AG04449 (cell line): ENCODE data around the gene LAMA2.

Experiments used
- CTCF ChIA-PET: fragments of 350-600 bp; formaldehyde crosslinking; extraction: SDS; loops from one replicate; lab custom pipeline; 2021; ENCODE audit warnings: antibody characterized with exemption; lab: Yijun Ruan, JAX
- POLR2A ChIA-PET: fragments of 400-600, 350-600 bp; formaldehyde crosslinking; extraction: SDS; loops from one replicate; lab custom pipeline; 2020; ENCODE audit warnings: antibody characterized with exemption, inconsistent platforms; lab: Yijun Ruan, JAX
- DNase-seq: peaks from one replicate; pipeline ENCODE4 v3.0.0-alpha.2; 2010; ENCODE audit warnings: low read depth, low spot score
- H3K4me3 ChIP-seq: 2 replicates; pipeline ENCODE4 v1.5.1; 2011; ENCODE audit warnings: low read depth, mild to moderate bottlenecking, control low read depth, low read length
- TF ChIP-seq, protein P1 (sequence below): IDR thresholded peaks from one replicate; pipeline ENCODE4 v1.5.1; 2011; ENCODE audit warnings: mild to moderate bottlenecking, moderate library complexity, low read length, control low read depth, inconsistent platforms; ENCODE audit not compliant: insufficient read depth; ENCODE audit errors: missing control alignments

LAMA2 gene

DNA sequence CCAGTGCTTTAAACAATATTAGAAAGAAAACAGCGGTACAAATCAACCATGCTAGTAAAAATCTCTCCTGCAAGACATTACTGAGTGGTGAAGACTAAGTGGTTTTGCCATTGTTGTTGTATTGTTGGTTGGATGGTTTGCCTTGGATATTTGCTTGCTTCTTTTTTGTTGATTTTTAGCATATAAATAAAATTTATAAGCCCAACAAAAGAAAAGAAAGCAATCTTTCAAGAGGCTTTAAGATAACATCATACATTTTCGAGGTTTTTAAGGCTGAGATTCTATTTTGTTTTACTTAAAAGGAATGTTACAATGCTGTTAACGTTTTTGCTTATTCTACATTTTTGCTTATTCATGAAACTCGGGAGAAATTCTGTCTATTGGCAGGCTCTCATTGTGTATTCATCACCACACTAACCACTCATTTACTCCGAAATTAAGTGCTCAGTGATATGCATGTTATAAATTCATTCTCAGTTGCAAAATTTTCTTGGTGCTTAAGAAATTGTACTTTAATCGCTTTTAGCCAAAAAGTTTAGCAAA lies 139.1 kb downstream of the LAMA2 start:
- ChIA-PET POLR2A (no interaction called here), CTCF (no interaction called here)
- no peak for DNase-seq
- TF ChIP-seq, protein P1, sequence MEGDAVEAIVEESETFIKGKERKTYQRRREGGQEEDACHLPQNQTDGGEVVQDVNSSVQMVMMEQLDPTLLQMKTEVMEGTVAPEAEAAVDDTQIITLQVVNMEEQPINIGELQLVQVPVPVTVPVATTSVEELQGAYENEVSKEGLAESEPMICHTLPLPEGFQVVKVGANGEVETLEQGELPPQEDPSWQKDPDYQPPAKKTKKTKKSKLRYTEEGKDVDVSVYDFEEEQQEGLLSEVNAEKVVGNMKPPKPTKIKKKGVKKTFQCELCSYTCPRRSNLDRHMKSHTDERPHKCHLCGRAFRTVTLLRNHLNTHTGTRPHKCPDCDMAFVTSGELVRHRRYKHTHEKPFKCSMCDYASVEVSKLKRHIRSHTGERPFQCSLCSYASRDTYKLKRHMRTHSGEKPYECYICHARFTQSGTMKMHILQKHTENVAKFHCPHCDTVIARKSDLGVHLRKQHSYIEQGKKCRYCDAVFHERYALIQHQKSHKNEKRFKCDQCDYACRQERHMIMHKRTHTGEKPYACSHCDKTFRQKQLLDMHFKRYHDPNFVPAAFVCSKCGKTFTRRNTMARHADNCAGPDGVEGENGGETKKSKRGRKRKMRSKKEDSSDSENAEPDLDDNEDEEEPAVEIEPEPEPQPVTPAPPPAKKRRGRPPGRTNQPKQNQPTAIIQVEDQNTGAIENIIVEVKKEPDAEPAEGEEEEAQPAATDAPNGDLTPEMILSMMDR, result no peak
- H3K4me3 ChIP-seq, result no peak overlapping the region

DNA sequence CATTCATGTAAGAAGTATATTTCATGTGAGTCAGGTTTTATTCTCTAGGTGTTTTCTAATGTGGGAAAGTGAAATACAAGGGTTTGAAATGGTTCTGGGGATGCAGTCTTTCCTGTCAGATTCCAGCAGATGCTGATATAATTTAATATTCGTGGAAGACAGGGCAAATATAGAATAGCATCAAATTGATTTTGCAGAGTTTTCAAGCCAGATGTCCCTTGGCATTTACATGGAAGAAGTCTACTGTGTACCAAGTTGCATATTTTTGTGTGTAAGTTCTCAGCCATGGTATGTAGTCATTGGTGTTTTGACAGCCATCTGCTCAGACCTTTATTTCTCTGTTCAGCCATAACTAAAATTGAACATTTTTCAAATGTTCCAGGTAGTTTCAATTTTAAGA lies 143.7 kb downstream of the LAMA2 start:
- no peak overlapping the region for H3K4me3 ChIP-seq
- TF ChIP-seq, protein P1, result no peak
- CTCF ChIA-PET, result no interaction called here
- POLR2A ChIA-PET, result no interaction called here
- no peak for DNase-seq

DNA sequence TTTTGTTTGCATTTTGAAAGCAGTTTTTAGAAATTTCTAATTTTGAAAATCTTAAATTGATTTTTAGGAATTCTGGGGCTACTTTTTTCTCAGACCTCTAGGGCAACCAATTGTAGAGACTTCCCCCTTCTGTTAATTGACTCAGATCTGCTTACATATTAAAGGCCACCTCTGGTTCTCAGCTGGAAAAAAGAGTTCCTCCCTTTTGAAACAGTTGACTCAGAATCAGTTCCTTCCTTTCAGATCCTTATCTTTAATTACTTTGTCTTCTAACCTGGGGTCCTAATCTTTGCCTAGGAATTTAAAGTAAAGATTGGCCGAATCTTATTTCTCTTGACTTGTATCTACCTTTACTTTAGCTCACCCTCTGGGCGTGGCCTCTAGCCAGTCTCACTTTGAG lies 146.8 kb downstream of the LAMA2 start:
- ChIA-PET POLR2A (interaction anchor here (0.6 kb wide), 1 partner anchor 1651 kb away, joined by 4 read pairs; no protein-coding TSS in a partner anchor), CTCF (no interaction called here)
- TF ChIP-seq, protein P1, result no peak
- H3K4me3 ChIP-seq, result no peak overlapping the region
- DNase-seq, result no peak

DNA sequence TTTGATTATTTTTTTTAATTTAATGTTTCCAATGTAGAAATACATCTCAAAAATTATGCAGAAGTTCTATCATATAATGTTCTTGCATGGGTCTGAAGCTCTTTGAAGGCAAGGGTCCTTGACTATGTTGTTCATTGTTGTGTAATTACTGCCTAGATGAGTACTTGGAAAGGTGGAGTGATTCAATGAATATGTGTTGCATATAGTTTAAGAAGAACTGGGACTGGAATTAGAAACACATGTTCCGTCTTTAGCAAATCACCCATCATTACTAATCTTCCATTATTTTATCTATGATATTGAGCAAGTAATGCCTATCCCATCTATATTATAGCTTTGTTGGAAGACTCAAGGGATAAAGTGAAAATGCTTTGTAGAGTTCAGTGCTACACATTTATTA lies 147.3 kb downstream of the LAMA2 start:
- ChIA-PET POLR2A (no interaction called here), CTCF (no interaction called here)
- H3K4me3 ChIP-seq, result no peak overlapping the region
- TF ChIP-seq, protein P1, result no peak
- DNase-seq, result no peak

DNA sequence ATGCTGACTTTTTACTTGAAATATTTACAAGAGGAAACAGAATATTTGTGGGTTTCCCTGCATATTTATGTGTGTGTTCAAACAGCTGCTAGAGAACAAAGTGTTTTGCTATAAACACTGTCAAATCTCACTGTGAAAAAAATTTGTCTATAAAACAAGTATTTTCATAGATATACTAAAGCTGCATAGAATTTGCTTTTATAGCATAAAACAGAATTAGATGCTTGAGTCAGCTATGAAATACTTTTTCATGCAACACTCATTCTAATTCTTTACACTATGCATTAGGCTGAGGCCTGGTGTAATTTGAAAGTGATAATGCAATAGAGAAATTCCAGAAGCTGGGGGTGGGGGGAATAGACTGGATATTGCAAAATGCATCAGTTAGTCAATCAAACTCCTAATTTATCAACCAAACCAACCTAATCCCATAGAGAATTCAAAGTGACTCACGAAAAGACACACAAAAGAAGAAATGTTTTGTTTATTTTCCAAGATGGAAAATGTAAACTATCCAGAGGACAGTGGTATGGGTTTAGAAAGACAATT lies 148.2 kb downstream of the LAMA2 start:
- ChIA-PET CTCF (no interaction called here), POLR2A (no interaction called here)
- peak; percentile 21 for DNase-seq
- no peak overlapping the region for H3K4me3 ChIP-seq
- TF ChIP-seq, protein P1, result no peak

DNA sequence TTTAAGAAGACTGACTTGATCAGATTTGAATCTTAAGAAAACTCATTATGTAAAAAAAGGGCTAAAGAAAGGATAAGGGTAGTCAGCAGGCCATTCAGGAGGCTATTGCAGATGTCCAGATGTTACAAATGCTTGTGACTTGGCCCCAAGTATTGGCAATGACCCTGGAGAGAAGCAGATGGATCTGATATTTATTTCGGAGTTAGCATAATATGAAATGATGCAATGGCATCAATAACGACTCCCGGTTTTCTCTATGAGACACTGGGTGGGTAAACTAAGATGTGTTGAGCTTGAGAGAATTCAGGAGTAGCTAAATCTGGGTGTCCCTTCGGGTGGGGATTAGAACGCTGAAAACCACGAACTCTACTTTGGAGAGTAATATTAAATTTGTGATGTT lies 149.7 kb downstream of the LAMA2 start:
- no peak for DNase-seq
- TF ChIP-seq, protein P1, result no peak
- CTCF ChIA-PET, result interaction anchor here (1.1 kb wide), 1 partner anchor 27 kb away, joined by 3 read pairs; no protein-coding TSS in a partner anchor
- H3K4me3 ChIP-seq, result no peak overlapping the region
- POLR2A ChIA-PET, result no interaction called here
